GM12878 (cell line): ENCODE results near the gene CADM3. TPM values are rescaled to one million over a fixed set of nuclear protein-coding genes. Genes with fewer than 3 reads are reported as not detected.
A peak's percentile ranks its signal among the peaks of the same experiment; 100 is the strongest.

Experiments
- CBX5 ChIP-seq: sonication (generic); IDR thresholded peaks from 2 replicates; pipeline ENCODE4 v1.6.1; 2016; ENCODE audit warnings: low read depth, moderate library complexity, mild to moderate bottlenecking, inconsistent platforms
- EED ChIP-seq: sonication (generic); IDR thresholded peaks from 2 replicates; pipeline ENCODE4 v1.6.1; 2016; ENCODE audit warnings: antibody characterized with exemption, low read depth
- EP300 ChIP-seq, 2 experiments: fragments of 150-350 bp in 1 of 2; IDR thresholded peaks; 2 replicates each; pipeline ENCODE4 v1.6.1; 2011 to 2012; ENCODE audit warnings: low read depth in 2 of 2, low read length in 2 of 2, borderline replicate concordance in 1 of 2, improper control_type of control experiment in 1 of 2, inconsistent platforms in 1 of 2; ENCODE audit not compliant: control insufficient read depth in 1 of 2
- FOS ChIP-seq: IDR thresholded peaks from 3 replicates; pipeline ENCODE4 v1.6.1; 2011; ENCODE audit warnings: borderline replicate concordance; ENCODE audit not compliant: insufficient read length; ENCODE audit errors: extremely low read depth
- GATAD2B ChIP-seq: fragments of 450-650 bp; conservative IDR thresholded peaks from 2 replicates; pipeline ENCODE4 v1.6.1; 2017; ENCODE audit warnings: low read depth, mild to moderate bottlenecking, moderate library complexity
- IRF5 ChIP-seq: fragments of 450-650 bp; IDR thresholded peaks from 2 replicates; pipeline ENCODE4 v1.6.1; 2017; ENCODE audit warnings: borderline replicate concordance
- MEF2B ChIP-seq: fragments of 450-650 bp; IDR thresholded peaks from 2 replicates; pipeline ENCODE4 v1.6.1; 2018; ENCODE audit warnings: mild to moderate bottlenecking, moderate library complexity; ENCODE audit not compliant: partially characterized antibody, poor library complexity, severe bottlenecking
- MTA2 ChIP-seq: fragments of 450-650 bp; IDR thresholded peaks from 2 replicates; pipeline ENCODE4 v1.6.1; 2016; ENCODE audit warnings: low read depth, mild to moderate bottlenecking, moderate library complexity
- SKIL ChIP-seq: fragments of 450-650 bp; IDR thresholded peaks from 2 replicates; pipeline ENCODE4 v1.6.1; 2017; ENCODE audit warnings: mild to moderate bottlenecking, low read depth, inconsistent platforms; ENCODE audit not compliant: poor library complexity, severe bottlenecking
- SMC3 ChIP-seq: IDR thresholded peaks from 2 replicates; pipeline ENCODE4 v1.6.1; 2011; ENCODE audit warnings: low read length, improper control_type of control experiment, borderline replicate concordance
- ZNF24 ChIP-seq: fragments of 450-650 bp; IDR thresholded peaks from 2 replicates; pipeline ENCODE4 v1.6.1; 2017; ENCODE audit warnings: antibody characterized with exemption, mild to moderate bottlenecking
- polyA plus RNA-seq, 11 experiments: library from polyadenylated mRNA; depleted of rRNA in 4 of 11; unstranded in 6 of 11; stranded (reverse) in 5 of 11; fragments of >200 nt; fragmentation: Nextera tagmentation in 4 of 11; fragmentation: Illumina TruSeq in 1 of 11; extraction: Ambion mirVana in 4 of 11; extraction: Trizol in 1 of 11; gene quantifications; 1 replicate in 1 of 11; 2 replicates in 10 of 11; pipeline versions ENCODE4 v1.2.1 to v1.2.3, GENCODE V29; 2011 to 2016; ENCODE audit warnings: inconsistent platforms in 2 of 11, missing spikeins in 2 of 11, low read depth in 1 of 11
- total RNA-seq, 4 experiments: library from RNA; depleted of rRNA in 3 of 4; stranded (reverse); fragments of >200 nt in 3 of 4; fragmentation: Illumina TruSeq in 1 of 4; extraction: Trizol in 1 of 4; gene quantifications; 2 replicates each; pipeline versions ENCODE4 v1.2.1 to v1.2.3, GENCODE V29; 2013 to 2021
- TF ChIP-seq, protein P1 (sequence below): IDR thresholded peaks from 2 replicates; pipeline ENCODE4 v1.6.1; 2012; ENCODE audit warnings: improper control_type of control experiment, low read depth, low read length; ENCODE audit not compliant: insufficient replicate concordance

The CADM3 gene
- total and polyA plus RNA-seq, 10 of the 15 experiments (the other 5 are each of a cell fraction or from before 2014, with no cell fraction given) = 0.04 to 0.37 TPM; not detected in 8

- no peak for TF ChIP-seq IRF5
- no peak for TF ChIP-seq MEF2B
- TF ChIP-seq EED = peak; percentile 73
- TF ChIP-seq CBX5 = 0 out of 2 replicates have a peak, but pooled peaks have one; percentile 53
- TF ChIP-seq, protein P1, sequence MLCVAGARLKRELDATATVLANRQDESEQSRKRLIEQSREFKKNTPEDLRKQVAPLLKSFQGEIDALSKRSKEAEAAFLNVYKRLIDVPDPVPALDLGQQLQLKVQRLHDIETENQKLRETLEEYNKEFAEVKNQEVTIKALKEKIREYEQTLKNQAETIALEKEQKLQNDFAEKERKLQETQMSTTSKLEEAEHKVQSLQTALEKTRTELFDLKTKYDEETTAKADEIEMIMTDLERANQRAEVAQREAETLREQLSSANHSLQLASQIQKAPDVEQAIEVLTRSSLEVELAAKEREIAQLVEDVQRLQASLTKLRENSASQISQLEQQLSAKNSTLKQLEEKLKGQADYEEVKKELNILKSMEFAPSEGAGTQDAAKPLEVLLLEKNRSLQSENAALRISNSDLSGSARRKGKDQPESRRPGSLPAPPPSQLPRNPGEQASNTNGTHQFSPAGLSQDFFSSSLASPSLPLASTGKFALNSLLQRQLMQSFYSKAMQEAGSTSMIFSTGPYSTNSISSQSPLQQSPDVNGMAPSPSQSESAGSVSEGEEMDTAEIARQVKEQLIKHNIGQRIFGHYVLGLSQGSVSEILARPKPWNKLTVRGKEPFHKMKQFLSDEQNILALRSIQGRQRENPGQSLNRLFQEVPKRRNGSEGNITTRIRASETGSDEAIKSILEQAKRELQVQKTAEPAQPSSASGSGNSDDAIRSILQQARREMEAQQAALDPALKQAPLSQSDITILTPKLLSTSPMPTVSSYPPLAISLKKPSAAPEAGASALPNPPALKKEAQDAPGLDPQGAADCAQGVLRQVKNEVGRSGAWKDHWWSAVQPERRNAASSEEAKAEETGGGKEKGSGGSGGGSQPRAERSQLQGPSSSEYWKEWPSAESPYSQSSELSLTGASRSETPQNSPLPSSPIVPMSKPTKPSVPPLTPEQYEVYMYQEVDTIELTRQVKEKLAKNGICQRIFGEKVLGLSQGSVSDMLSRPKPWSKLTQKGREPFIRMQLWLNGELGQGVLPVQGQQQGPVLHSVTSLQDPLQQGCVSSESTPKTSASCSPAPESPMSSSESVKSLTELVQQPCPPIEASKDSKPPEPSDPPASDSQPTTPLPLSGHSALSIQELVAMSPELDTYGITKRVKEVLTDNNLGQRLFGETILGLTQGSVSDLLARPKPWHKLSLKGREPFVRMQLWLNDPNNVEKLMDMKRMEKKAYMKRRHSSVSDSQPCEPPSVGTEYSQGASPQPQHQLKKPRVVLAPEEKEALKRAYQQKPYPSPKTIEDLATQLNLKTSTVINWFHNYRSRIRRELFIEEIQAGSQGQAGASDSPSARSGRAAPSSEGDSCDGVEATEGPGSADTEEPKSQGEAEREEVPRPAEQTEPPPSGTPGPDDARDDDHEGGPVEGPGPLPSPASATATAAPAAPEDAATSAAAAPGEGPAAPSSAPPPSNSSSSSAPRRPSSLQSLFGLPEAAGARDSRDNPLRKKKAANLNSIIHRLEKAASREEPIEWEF = no peak
- no peak for TF ChIP-seq FOS
- TF ChIP-seq SMC3 = no peak
- TF ChIP-seq SKIL = peak; percentile 20
- TF ChIP-seq EP300 (IDR thresholded peaks at IDR 0.05; ENCODE audit: borderline replicate concordance in 1 of 2, control insufficient read depth in 1 of 2, low read depth in 2 of 2, low read length in 2 of 2) = peak; percentile 79 to 82; a peak in 3 of 4 replicates
- peak; percentile 84 for TF ChIP-seq ZNF24
- no peak for TF ChIP-seq GATAD2B
- TF ChIP-seq MTA2 = peak; percentile 72
Measured at GRCh38 chr1:159122005-159122621, 49.3 kb upstream of the CADM3 start (continued).
